A549 (cell line): Measurements from ENCODE around the gene CHAF1A. TPM values are rescaled to one million over a fixed set of nuclear protein-coding genes. Genes with fewer than 3 reads are reported as not detected.

Experiments
- ATAC-seq, 2 experiments: fragments of 200-7000 bp in 1 of 2; fragments of >200 bp in 1 of 2; cut with Nextera tagmentation in 1 of 2; cut with Tn5 transposase in 1 of 2; 3 replicates each; pipeline versions ENCODE4 v1.8.0 to v1.9.1; 2018 to 2020; ENCODE audit warnings: mild to moderate bottlenecking in 1 of 2, moderate library complexity in 1 of 2
- CTCF ChIA-PET: fragments of 300-600 bp; sonication (Branson Sonifier 250); formaldehyde crosslinking; extraction: SDS; loops from one replicate; lab custom pipeline; 2021; ENCODE audit warnings: antibody characterized with exemption, inconsistent platforms; lab: Yijun Ruan, JAX
- POLR2A ChIA-PET: fragments of 350-600 bp; formaldehyde crosslinking; extraction: SDS; loops from one replicate; lab custom pipeline; 2021; ENCODE audit warnings: antibody characterized with exemption, inconsistent platforms; lab: Yijun Ruan, JAX
- DNase-seq, 2 experiments: peaks; one replicate each; pipeline versions ENCODE4 v3.0.0 to v3.0.0-alpha.2; 2011 to 2016; ENCODE audit warnings: low read depth in 1 of 2, low spot score in 1 of 2
- FAIRE-seq: peaks from 2 replicates; lab custom pipeline; 2011; peaks lifted over from hg19 to GRCh38; lab: Jason Lieb, UNC
- H3K27ac ChIP-seq, 2 experiments: fragments of >200 bp; sonication (Bioruptor Twin); formaldehyde crosslinking; 3 replicates each; pipeline ENCODE4 v1.5.1; 2016 to 2017
- H3K4me1 ChIP-seq: fragments of >200 bp; sonication (Bioruptor Twin); formaldehyde crosslinking; 3 replicates; pipeline ENCODE4 v1.6.1; 2016
- H3K4me2 ChIP-seq: fragments of >200 bp; sonication (Bioruptor Twin); formaldehyde crosslinking; 3 replicates; pipeline ENCODE4 v1.6.1; 2016
- H3K4me3 ChIP-seq: fragments of >200 bp; sonication (Bioruptor Twin); formaldehyde crosslinking; 3 replicates; pipeline ENCODE4 v1.5.1; 2016
- H3K9me3 ChIP-seq: fragments of >200 bp; sonication (Bioruptor Twin); formaldehyde crosslinking; 3 replicates; pipeline ENCODE4 v1.6.1; 2016
- ATOH8 ChIP-seq: fragments of 250-450 bp; sonication (Bioruptor Pico); IDR thresholded peaks from 2 replicates; pipeline ENCODE4 v1.5.0; 2020; ENCODE audit warnings: low read depth, mild to moderate bottlenecking, moderate library complexity
- CBX8 ChIP-seq: fragments of 200-600 bp; sonication (generic); IDR thresholded peaks from 2 replicates; pipeline ENCODE4 v1.6.1; 2016
- CHD4 ChIP-seq: fragments of 200-600 bp; sonication (generic); IDR thresholded peaks from 2 replicates; pipeline ENCODE4 v1.6.1; 2016; ENCODE audit warnings: antibody characterized with exemption, mild to moderate bottlenecking, borderline replicate concordance
- ELK1 ChIP-seq: fragments of 150-350 bp; IDR thresholded peaks from 2 replicates; pipeline ENCODE4 v1.6.1; 2014; ENCODE audit warnings: low read depth, mild to moderate bottlenecking, low read length
- EP300 ChIP-seq, 2 experiments: fragments of >200 bp; sonication (Bioruptor Twin); formaldehyde crosslinking; IDR thresholded peaks; 2 replicates in 1 of 2; 3 replicates in 1 of 2; pipeline ENCODE4 v1.6.1; 2016 to 2017
- FOSB ChIP-seq: fragments of 250-450 bp; sonication (Bioruptor Pico); IDR thresholded peaks from 2 replicates; pipeline ENCODE4 v1.5.0; 2020; ENCODE audit warnings: mild to moderate bottlenecking, moderate library complexity
- HES2 ChIP-seq: fragments of >200 bp; sonication (Bioruptor Twin); formaldehyde crosslinking; IDR thresholded peaks from 2 replicates; pipeline ENCODE4 v1.6.1; 2016
- HEYL ChIP-seq: fragments of 250-450 bp; sonication (Bioruptor Pico); IDR thresholded peaks from 2 replicates; pipeline ENCODE4 v1.8.0; 2021; ENCODE audit warnings: mild to moderate bottlenecking, moderate library complexity
- HOXB5 ChIP-seq: fragments of 250-450 bp; sonication (Bioruptor Pico); IDR thresholded peaks from 2 replicates; pipeline ENCODE4 v1.5.0; 2020; ENCODE audit warnings: mild to moderate bottlenecking, moderate library complexity
- KDM1A ChIP-seq: fragments of 200-600 bp; sonication (generic); IDR thresholded peaks from 2 replicates; pipeline ENCODE4 v1.6.1; 2016; ENCODE audit warnings: low read depth, mild to moderate bottlenecking
- MAFK ChIP-seq: fragments of 450-650 bp; IDR thresholded peaks from 2 replicates; pipeline ENCODE4 v1.6.1; 2014; ENCODE audit not compliant: partially characterized antibody
- NFE2L2 ChIP-seq: fragments of 150-350 bp; conservative IDR thresholded peaks from 2 replicates; pipeline ENCODE4 v1.6.1; 2014; ENCODE audit warnings: low read length
- PBX3 ChIP-seq: IDR thresholded peaks from 2 replicates; pipeline ENCODE4 v1.6.1; 2012
- POLR2A ChIP-seq: IDR thresholded peaks from 2 replicates; pipeline ENCODE4 v1.6.1; 2012; ENCODE audit warnings: mild to moderate bottlenecking, low read length
- POLR2AphosphoS2 ChIP-seq: conservative IDR thresholded peaks from 2 replicates; pipeline ENCODE4 v1.6.1; 2012; ENCODE audit warnings: low read length, improper control_type of control experiment, inconsistent platforms
- WGBS: methylation state at CpG from one replicate; pipeline ENCODE4 v1.1.6; 2017; ENCODE audit errors: missing lambda C conversion rate; 5-methylcytosine and 5-hydroxymethylcytosine counted together
- polyA plus RNA-seq, 4 experiments: library from polyadenylated mRNA; depleted of rRNA in 3 of 4; stranded (reverse); fragments of >200 nt; fragmentation: RNase III in 1 of 4; extraction: RNeasy Plus Mini Kit Qiagen cat#74134 plus additional on column Dnase treatment in 1 of 4; gene quantifications; 2 replicates in 3 of 4; 3 replicates in 1 of 4; pipeline ENCODE4 v1.2.3, GENCODE V29; 2011 to 2017

CHAF1A gene
- polyA plus RNA-seq, 2 of the 4 experiments (the other 2 are of a cell fraction) = 15.6 to 28.0 TPM

GRCh38 chr19:4453232-4454179, 51.1 kb downstream of the CHAF1A start:
- 85% methylated on average over 8 of the region's 34 CpGs for WGBS
- CTCF ChIA-PET = interaction anchor here (0.9 kb wide), 1 partner anchor 78 kb away, joined by 3 read pairs; no protein-coding TSS in a partner anchor
- POLR2A ChIA-PET = no interaction called here

GRCh38 chr19:4454747-4455718, 52.6 kb downstream of the CHAF1A start:
- FAIRE-seq = no peak
- no peak overlapping the region for H3K4me2 ChIP-seq
- TF ChIP-seq PBX3 = no peak
- TF ChIP-seq ATOH8 (CRISPR knock-in tag) = no peak
- TF ChIP-seq EP300 (IDR thresholded peaks at IDR 0.05) = no peak
- no peak for TF ChIP-seq POLR2A
- no peak for TF ChIP-seq CHD4
- TF ChIP-seq HOXB5 (CRISPR knock-in tag) = no peak
- TF ChIP-seq KDM1A = no peak
- TF ChIP-seq MAFK = no peak
- TF ChIP-seq, all 56 proteins: peak for 0
- ChIA-PET CTCF (interaction anchor here (0.9 kb wide), 1 partner anchor 79 kb away, joined by 3 read pairs; no protein-coding TSS in a partner anchor), POLR2A (no interaction called here)
- DNase-seq (no peak), ATAC-seq (no peak)
- 85% methylated on average over 21 of the region's 29 CpGs for WGBS
- Histone ChIP-seq H3K9me3 (no peaks in the 10 kb centered on the region), H3K4me3 (no peak overlapping the region), H3K4me1 (peaks cover 14% of the 10 kb centered on the region; the same call in 2 of the 3 replicates), H3K27ac (peak overlapping the region in 1 of 2 experiments; percentile 31; a peak in 1 of 6 replicates)

More at GRCh38 chr19:4453232-4454179, 51.1 kb downstream of the CHAF1A start:
- Histone ChIP-seq H3K4me2 (no peak overlapping the region), H3K27ac (no peak overlapping the region), H3K4me1 (peaks cover 14% of the 10 kb centered on the region; the same call in 2 of the 3 replicates), H3K9me3 (no peaks in the 10 kb centered on the region), H3K4me3 (no peak overlapping the region)
- ATAC-seq (no peak), FAIRE-seq (no peak), DNase-seq (no peak)
- no peak for TF ChIP-seq PBX3
- no peak for TF ChIP-seq ELK1
- TF ChIP-seq HEYL (CRISPR knock-in tag) = no peak
- TF ChIP-seq HES2 = no peak
- no peak for TF ChIP-seq EP300 (IDR thresholded peaks at IDR 0.05)
- TF ChIP-seq CBX8 = no peak
- no peak for TF ChIP-seq POLR2AphosphoS2
- no peak for TF ChIP-seq NFE2L2
- no peak for TF ChIP-seq FOSB
